GM19025 (cell line): ENCODE data around the gene HES1.
A peak's percentile ranks its signal among the peaks of the same experiment; 100 is the strongest.
"Not testable (repeated sequence)": the region's sequence is repeated elsewhere in the genome, so short reads cannot be mapped to it uniquely, and the experiment has no call there.

ENCODE experiments used
- ATAC-seq: cut with Tn5 transposase; IDR thresholded peaks from one replicate; pipeline ENCODE4 v1.9.1; 2021; ENCODE audit warnings: mild to moderate bottlenecking, low read depth, moderate library complexity; ENCODE audit not compliant: unreplicated experiment

HES1 gene

GRCh38 chr3:194135806-194136518 is at the start of gene HES1:
Gene HES1 (plus strand): TSS chr3:194136148. CDS start chr3:194136381, 233 bp downstream.
- ATAC-seq = no peak

- ATAC-seq = no peak
These were observed 49.4 kb upstream of the HES1 start for GRCh38 chr3:194086388-194087075.

- ATAC-seq = no peak
These were observed 48.7 kb upstream of the HES1 start for GRCh38 chr3:194087280-194087679.

GRCh38 chr3:194087995-194088855 is 47.7 kb upstream of the HES1 start:
- no peak for ATAC-seq

- peak; percentile 55 for ATAC-seq
These were observed 46.4 kb upstream of the HES1 start for GRCh38 chr3:194089357-194090177.

GRCh38 chr3:194090178-194090555 is 45.8 kb upstream of the HES1 start:
- not testable (repeated sequence) for ATAC-seq

GRCh38 chr3:194090716-194091115 is 45.2 kb upstream of the HES1 start:
- ATAC-seq = no peak

- ATAC-seq = no peak
These were observed 44.8 kb upstream of the HES1 start for GRCh38 chr3:194091141-194091540.

- not testable (repeated sequence) for ATAC-seq
These were observed 44.1 kb upstream of the HES1 start for GRCh38 chr3:194091897-194092296.

- no peak for ATAC-seq
These were observed 43.1 kb upstream of the HES1 start for GRCh38 chr3:194092881-194093301.

GRCh38 chr3:194093842-194094241 is 42.1 kb upstream of the HES1 start:
- no peak for ATAC-seq

GRCh38 chr3:194095464-194095863 is 40.5 kb upstream of the HES1 start:
- no peak for ATAC-seq

- ATAC-seq = no peak
These were observed 40.0 kb upstream of the HES1 start for GRCh38 chr3:194095902-194096301.

GRCh38 chr3:194097141-194097882 is 38.6 kb upstream of the HES1 start:
- ATAC-seq = no peak

- no peak for ATAC-seq
These were observed 37.7 kb upstream of the HES1 start for GRCh38 chr3:194098081-194098842.

GRCh38 chr3:194098843-194099183 is 37.1 kb upstream of the HES1 start:
- no peak for ATAC-seq

- no peak for ATAC-seq
These were observed 36.7 kb upstream of the HES1 start for GRCh38 chr3:194099215-194099614.

GRCh38 chr3:194100856-194101390 is 35.0 kb upstream of the HES1 start:
- peak; percentile 85 for ATAC-seq
